HG03354 (cell line): ENCODE data around the gene BMPR1A.
"Not testable (repeated sequence)": the region's sequence is repeated elsewhere in the genome, so short reads cannot be mapped to it uniquely, and the experiment has no call there.

ENCODE experiments used
- ATAC-seq: cut with Tn5 transposase; IDR thresholded peaks from one replicate; pipeline ENCODE4 v1.9.1; 2021; ENCODE audit warnings: mild to moderate bottlenecking; ENCODE audit not compliant: unreplicated experiment, poor library complexity, severe bottlenecking

Gene BMPR1A

GRCh38 chr10:86728056-86728455 is 28.4 kb upstream of the BMPR1A start:
- ATAC-seq = no peak

DNA sequence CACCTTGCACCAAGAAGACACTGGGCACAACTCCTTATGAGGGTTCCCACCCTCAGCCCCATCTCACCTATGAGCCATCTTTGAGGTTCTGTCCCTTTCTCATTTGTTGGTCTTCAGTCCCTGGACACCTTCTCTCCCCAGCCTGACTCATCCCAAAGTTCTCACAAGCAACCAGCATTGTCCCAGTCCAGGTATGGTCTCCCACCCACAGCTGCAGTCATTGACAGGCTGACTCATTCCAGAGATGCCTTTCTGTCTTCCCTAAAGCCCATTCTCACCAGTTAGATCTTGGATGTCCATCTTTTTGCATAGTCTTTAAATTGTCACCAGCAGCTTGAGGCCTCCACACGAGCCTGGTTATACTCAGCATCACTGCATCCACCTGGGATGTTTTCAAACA is 26.7 kb upstream of the BMPR1A start:
- no peak for ATAC-seq

GRCh38 chr10:86730227-86730626 is 26.2 kb upstream of the BMPR1A start:
- no peak for ATAC-seq

GRCh38 chr10:86732771-86733170 is 23.6 kb upstream of the BMPR1A start:
- ATAC-seq = no peak

GRCh38 chr10:86733260-86733671 is 23.2 kb upstream of the BMPR1A start:
- no peak for ATAC-seq

- ATAC-seq = no peak
Measured at GRCh38 chr10:86734207-86734988, 22.0 kb upstream of the BMPR1A start.

DNA sequence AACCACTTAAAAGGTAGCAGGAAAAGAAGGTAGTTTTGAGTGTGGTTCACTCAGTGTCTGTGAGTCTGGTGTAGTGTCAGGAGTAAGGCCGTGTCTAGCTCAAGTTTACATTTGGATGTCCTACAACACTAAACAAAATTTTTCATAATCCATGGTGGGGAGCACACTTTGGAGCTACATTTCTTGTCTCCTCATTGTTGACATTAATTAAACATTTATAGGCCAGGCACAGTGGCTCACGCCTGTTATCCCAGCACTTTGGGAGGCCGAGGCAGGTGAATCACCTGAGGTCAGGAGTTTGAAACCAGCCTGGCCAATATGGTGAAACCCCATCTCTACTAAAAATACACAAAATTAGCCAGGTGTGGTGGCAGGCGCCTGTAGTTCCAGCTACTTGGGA is 21.1 kb upstream of the BMPR1A start:
- not testable (repeated sequence) for ATAC-seq

DNA sequence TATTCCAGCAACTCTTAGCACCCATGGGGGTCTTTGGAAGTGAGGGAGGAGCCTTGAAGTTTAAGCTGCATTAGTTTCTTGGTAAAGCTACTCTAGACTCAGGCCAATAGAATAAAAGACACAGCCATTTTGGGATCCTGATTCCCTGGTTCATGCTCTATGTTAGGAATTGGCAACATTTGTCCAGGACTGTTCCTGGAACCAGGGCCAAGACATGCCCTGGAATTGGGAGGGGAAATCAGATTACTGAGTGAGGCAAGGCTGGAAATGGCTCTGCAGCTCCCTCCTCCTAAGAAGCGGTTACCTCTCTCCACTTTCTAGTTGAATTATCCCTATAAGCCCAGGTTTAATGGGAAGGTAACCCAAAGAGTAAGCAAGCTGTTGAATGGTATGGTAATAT is 14.2 kb upstream of the BMPR1A start:
- ATAC-seq = no peak

DNA sequence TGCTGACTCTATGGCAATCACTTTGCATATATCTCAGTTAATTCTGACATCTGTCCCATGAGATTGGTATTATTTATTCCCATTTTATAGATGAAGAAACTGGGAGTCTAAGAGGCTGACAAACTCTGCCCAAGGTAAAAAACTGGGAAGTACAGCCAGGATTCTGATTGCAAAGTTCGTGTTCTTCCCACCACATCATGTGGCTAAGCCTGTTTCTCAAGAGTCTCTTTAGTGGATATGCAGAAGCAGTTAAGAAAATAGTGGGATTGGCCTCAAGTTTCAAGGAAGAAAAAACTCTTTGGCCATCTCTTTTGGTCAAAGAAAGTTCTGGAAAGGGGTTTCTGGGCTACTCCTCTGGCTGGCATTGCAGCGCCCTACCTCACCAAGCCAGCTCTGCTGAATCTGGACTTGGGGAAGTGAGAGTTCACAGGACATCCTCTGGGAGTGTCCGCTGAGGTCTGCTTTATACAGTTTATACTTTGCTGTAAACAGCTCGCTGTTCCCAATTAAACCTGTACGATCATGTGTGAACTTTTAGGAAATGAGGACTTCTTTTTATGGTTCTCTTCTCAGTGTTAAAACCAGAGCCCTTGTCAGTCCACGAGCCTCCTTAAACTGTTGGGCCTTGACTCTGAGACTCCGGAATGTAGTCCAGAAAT is 12.2 kb upstream of the BMPR1A start:
- no peak for ATAC-seq

DNA sequence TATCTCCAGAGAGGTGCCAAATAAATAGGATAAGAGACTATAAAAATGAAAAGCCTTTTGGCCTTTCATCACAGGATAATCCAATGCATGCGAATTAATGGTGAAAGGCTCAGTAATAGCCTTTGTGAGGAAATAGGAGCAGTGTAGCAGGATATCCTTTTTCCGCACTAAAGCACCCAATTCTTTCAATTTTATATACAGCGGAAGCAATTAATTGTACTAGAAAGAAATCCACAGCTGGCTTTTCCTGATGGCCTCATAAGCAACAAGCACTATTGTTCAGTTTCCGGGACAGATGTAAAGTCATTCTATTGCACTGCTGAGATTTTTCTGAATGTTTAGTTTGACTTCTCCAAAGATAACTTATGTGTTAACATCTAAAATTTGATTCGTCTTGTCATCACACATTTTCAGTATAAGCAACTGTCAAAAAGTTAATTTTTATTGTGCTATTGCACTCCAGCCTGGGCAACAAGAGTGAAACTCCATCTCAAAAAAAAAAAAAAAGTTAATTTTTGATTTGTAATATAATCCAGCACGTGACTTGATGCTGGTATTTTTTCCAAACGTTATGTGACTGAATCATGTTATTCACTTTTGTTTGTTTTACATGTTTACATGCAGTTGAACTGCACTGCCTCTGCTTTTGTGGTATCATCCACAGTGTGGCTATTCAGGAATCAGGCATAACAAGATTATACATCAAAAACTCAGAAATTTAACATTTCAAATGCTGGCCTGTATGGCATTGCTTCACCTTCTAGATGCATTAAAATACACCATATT is 8.4 kb upstream of the BMPR1A start:
- no peak for ATAC-seq

DNA sequence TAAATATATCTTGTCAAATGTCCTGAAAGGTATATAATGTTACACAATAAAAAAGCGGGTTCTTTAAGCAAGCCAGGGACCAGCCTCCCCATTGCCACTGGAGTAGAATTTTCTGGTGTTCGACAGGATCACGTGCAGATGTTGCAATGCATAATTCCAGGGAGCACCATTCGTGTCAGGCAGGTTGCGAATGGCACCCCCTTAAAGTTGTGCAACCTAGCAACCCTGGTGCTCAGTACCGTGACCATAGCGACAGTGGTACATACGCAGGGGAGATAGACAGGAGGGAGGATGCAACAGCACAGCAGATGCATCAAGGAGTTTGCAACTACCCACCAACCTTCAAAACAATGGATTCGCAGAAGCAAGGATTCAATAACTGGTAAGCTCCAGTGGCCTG is 6.6 kb upstream of the BMPR1A start:
- ATAC-seq = no peak

DNA sequence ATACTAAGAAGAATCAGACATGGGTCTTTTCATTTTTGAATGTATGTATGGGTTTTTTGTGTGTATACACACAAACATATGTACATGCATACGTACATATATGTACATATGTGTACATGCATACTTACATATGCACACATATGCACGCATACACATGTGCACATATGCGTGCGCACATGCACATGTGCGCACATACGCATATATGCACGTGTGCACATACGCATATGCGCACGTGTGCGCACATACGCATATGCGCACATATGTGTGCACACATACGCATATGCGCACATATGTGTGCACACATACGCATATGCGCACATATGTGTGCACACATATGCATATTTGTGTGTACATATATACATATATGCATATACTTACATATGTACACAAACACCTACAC is 4.9 kb upstream of the BMPR1A start:
- ATAC-seq = no peak

- no peak for ATAC-seq
Measured at GRCh38 chr10:86752311-86752710, 4.1 kb upstream of the BMPR1A start.

- ATAC-seq = no peak
Measured at GRCh38 chr10:86753051-86753450, 3.4 kb upstream of the BMPR1A start.

- no peak for ATAC-seq
Measured at GRCh38 chr10:86753638-86754434, 2.6 kb upstream of the BMPR1A start.

DNA sequence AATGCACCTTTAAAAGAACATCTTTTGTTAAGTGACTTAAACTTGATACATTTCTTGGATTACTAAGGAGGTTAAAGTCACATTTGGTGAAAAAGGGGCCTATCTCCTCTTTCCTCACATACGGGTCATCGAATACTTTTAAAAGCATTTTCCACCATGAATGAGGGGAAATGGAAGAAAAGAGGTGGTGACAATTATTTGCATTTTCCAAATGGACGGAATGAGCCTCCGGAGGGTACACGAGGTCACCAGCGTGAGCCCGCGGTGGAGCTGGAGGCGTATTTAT is 1.0 kb upstream of the BMPR1A start:
- no peak for ATAC-seq

DNA sequence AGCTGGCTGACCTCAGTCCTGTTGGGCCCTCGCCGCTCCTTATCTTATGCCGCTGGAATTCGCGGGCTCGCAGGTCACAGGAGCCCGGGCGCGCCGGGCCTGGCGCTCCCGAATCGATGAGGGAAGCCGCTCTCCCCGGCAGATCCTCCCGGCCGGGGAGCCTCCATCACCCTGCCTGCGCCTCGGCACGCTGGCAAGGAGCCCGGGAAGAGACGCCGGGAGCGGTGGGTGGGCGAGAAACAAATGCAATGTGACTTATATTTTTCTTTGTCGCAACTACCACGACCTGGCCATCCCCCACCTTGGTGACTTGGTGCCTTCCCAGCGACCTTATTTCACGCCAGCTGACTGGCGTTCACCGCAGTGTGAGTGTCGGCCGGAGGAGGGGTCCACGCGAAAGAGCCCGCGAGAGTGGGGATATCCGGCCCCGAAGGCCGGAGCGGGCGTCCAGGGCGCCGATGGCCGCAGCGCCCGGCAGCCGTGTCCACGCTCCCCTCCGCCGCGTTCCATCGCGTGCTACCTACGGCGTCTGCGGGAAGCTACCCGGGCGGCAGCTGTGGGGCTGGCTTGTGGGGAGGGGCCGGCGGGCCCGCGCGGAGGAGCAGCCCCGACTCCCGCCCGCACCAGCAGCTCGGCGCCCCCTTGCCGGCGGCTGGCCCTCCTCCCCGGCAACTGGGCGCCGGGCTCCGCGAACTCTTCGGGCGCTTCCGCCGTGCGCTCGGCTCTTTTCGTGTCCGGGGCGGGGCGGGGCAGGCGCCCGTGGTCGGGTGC is 494 bp upstream of the BMPR1A start:
- ATAC-seq = peak; percentile 83

- peak; percentile 4 for ATAC-seq
Measured at GRCh38 chr10:86757113-86757972, 924 bp downstream of the BMPR1A start.
